K562 (cell line): Measurements from ENCODE around the gene POMGNT1.

Source experiments
- CTCF ChIP-seq, 3 experiments: IDR thresholded peaks in 2 of 3; conservative IDR thresholded peaks in 1 of 3; 2 replicates each; pipeline ENCODE4 v1.5.1; 2011 to 2012; ENCODE audit warnings: low read length in 3 of 3, mild to moderate bottlenecking in 3 of 3, control low read depth in 2 of 3, improper control_type of control experiment in 1 of 3, inconsistent platforms in 1 of 3, low read depth in 1 of 3, mixed read lengths in 1 of 3, moderate library complexity in 1 of 3; ENCODE audit not compliant: insufficient read depth in 2 of 3
- FOSL1 ChIP-seq: fragments of 200-800 bp; sonication (Bioruptor generic); conservative IDR thresholded peaks from 2 replicates; pipeline ENCODE4 v1.6.1; 2016; ENCODE audit warnings: missing genetic modification characterization, missing compliant biosample characterization
- MTA3 ChIP-seq: fragments of 450-650 bp; formaldehyde crosslinking; IDR thresholded peaks from 2 replicates; pipeline ENCODE4 v1.6.1; 2017; ENCODE audit warnings: mild to moderate bottlenecking, borderline replicate concordance
- POLR2A ChIP-seq: fragments of 450-650 bp; conservative IDR thresholded peaks from 2 replicates; pipeline ENCODE4 v1.6.1; 2016
- SMC3 ChIP-seq: conservative IDR thresholded peaks from 2 replicates; pipeline ENCODE4 v1.6.1; 2011; ENCODE audit warnings: low read depth, low read length, improper control_type of control experiment; ENCODE audit not compliant: insufficient read depth
- ZFP36 ChIP-seq: fragments of 150-350 bp; IDR thresholded peaks from 2 replicates; pipeline ENCODE4 v1.6.1; 2018; ENCODE audit warnings: low read length, low read depth; ENCODE audit not compliant: partially characterized antibody
- TF ChIP-seq, protein P1 (sequence below): IDR thresholded peaks from 3 replicates; pipeline ENCODE4 v1.6.1; 2011; ENCODE audit warnings: borderline replicate concordance, mild to moderate bottlenecking; ENCODE audit not compliant: insufficient read length, insufficient read depth
- TF ChIP-seq, protein P2 (sequence below): fragments of 450-650 bp; IDR thresholded peaks from 2 replicates; pipeline ENCODE4 v1.6.1; 2017; ENCODE audit warnings: mild to moderate bottlenecking, moderate library complexity

GRCh38 chr1:46203738-46204405 lies 5.6 kb upstream of the POMGNT1 start:
- no peak for TF ChIP-seq ZFP36
- no peak for TF ChIP-seq POLR2A
- TF ChIP-seq SMC3, result no peak
- TF ChIP-seq FOSL1 (tag), result no peak
- TF ChIP-seq CTCF (IDR thresholded peaks at IDR 0.05 in 2 of 3, conservative IDR thresholded peaks at IDR 0.05 in 1 of 3; ENCODE audit: insufficient read depth in 2 of 3, low read depth in 1 of 3, low read length in 3 of 3), result no peak
- TF ChIP-seq, protein P1, sequence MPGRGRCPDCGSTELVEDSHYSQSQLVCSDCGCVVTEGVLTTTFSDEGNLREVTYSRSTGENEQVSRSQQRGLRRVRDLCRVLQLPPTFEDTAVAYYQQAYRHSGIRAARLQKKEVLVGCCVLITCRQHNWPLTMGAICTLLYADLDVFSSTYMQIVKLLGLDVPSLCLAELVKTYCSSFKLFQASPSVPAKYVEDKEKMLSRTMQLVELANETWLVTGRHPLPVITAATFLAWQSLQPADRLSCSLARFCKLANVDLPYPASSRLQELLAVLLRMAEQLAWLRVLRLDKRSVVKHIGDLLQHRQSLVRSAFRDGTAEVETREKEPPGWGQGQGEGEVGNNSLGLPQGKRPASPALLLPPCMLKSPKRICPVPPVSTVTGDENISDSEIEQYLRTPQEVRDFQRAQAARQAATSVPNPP, result no peak
- no peak for TF ChIP-seq MTA3
- TF ChIP-seq, protein P2, sequence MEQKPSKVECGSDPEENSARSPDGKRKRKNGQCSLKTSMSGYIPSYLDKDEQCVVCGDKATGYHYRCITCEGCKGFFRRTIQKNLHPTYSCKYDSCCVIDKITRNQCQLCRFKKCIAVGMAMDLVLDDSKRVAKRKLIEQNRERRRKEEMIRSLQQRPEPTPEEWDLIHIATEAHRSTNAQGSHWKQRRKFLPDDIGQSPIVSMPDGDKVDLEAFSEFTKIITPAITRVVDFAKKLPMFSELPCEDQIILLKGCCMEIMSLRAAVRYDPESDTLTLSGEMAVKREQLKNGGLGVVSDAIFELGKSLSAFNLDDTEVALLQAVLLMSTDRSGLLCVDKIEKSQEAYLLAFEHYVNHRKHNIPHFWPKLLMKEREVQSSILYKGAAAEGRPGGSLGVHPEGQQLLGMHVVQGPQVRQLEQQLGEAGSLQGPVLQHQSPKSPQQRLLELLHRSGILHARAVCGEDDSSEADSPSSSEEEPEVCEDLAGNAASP, result no peak
